Pancreas (tissue), 10 donors: Measurements from ENCODE around the gene METTL16. TPM values are rescaled to one million over a fixed set of nuclear protein-coding genes. Genes with fewer than 3 reads are reported as not detected.

Source experiments
- ATAC-seq, 4 donors: fragments of 200-7000 bp; cut with Tn5 transposase; one replicate each; pipeline versions ENCODE4 v1.8.0 to v1.9.1; 2020; ENCODE audit warnings: mild to moderate bottlenecking in 4 of 4, moderate library complexity in 4 of 4
- DNase-seq, 6 donors: peaks; one replicate each; pipeline ENCODE4 v3.0.0-alpha.2; 2020
- FAIRE-seq: peaks from 2 replicates; lab custom pipeline; 2012; peaks lifted over from hg19 to GRCh38; lab: Jason Lieb, UNC
- H3K27ac ChIP-seq, 4 donors: fragments of 200-600 bp; sonication (generic); 1 replicate in 3 of 4; 2 replicates in 1 of 4; pipeline versions ENCODE4 v1.5.0 to v1.8.0; 2020
- H3K27me3 ChIP-seq, 4 donors: fragments of 200-600 bp; one replicate each; pipeline ENCODE4 v1.8.0; 2021
- H3K36me3 ChIP-seq, 3 donors: fragments of 200-600 bp; sonication (generic) in 1 of 3; one replicate each; pipeline versions ENCODE4 v1.5.0 to v1.8.0; 2020 to 2021
- H3K4me1 ChIP-seq, 3 donors: fragments of 200-600 bp; one replicate each; pipeline ENCODE4 v1.8.0; 2021
- H3K4me3 ChIP-seq, 4 donors: fragments of 200-600 bp; sonication (generic) in 2 of 4; one replicate each; pipeline versions ENCODE4 v1.5.0 to v1.8.0; 2020 to 2021
- H3K9me3 ChIP-seq, 4 donors: fragments of 200-600 bp; one replicate each; pipeline ENCODE4 v1.8.0; 2021
- whole genome bisulfite sequencing, 2 donors: extraction: QIAGEN DNeasy Blood & Tissue Kit; methylation state at CpG; one replicate each; pipeline ENCODE4 v1.1.7; 2013; 5-methylcytosine and 5-hydroxymethylcytosine counted together
- intact Hi-C, 3 donors: fragments of 100-400 bp; cut with DNase I; formaldehyde crosslinking; loops; one replicate each; pipeline versions ENCODE4 v1.11.1 to v1.14.2; 2022
- polyA plus RNA-seq, 2 donors: library from polyadenylated mRNA; stranded (reverse); fragments of 200-250 nt; gene quantifications; one replicate each; pipeline ENCODE4 v1.2.3, GENCODE V29; 2013
- total RNA-seq, 6 donors: library from RNA; stranded (reverse); fragmentation: NEBNext Ultra II Directional in 4 of 6; extraction: Animal tissue kit (Norgen Biotek cat#: 25700) in 4 of 6; gene quantifications; one replicate each; pipeline versions ENCODE4 v1.2.1 to v1.2.4, GENCODE V29; 2021 to 2023
- TF ChIP-seq, protein P1 (sequence below), 4 donors: fragments of 200-600 bp; sonication (generic) in 3 of 4; IDR thresholded peaks; one replicate each; pipeline versions ENCODE4 v1.5.0 to v1.8.0; 2021; ENCODE audit warnings: antibody characterized with exemption in 4 of 4
- donor health status: healthy with polysubstance abuse.
- donor health status: DM: no; HTN: no; CAD: no; lungs with moderate emphysema.
- donor health status: DM: no; HTN: no; CAD: no.
- donor health status: control.
- donor health status: control.
- donor health status: Bipolar disorder and iron deficiency.
- donor health status: DM: yes; HTN: yes; CAD: no.
- donor health status: DM: no; HTN: no; CAD: no.
- donor health status: DM: no; HTN: no; CAD: no.
- donor health status: DM: yes; HTN: yes; CAD: no.

METTL16 gene
- total and polyA plus RNA-seq, 8 donors: 9.2 to 19.6 (median 14.4) TPM

GRCh38 chr17:2485970-2486369, 25.7 kb downstream of the METTL16 start:
- Histone ChIP-seq H3K4me3 (peak overlapping the region in 2 of 4 donors; percentile 8 to 15), H3K9me3 (no peaks in the 10 kb centered on the region), H3K27ac (peak overlapping the region in 2 of 4 donors; percentile 48 to 62), H3K4me1 (peaks cover 1 to 24% (median 17%) of the 10 kb centered on the region in 3 donors), H3K27me3 (no peaks in the 10 kb centered on the region), H3K36me3 (no peaks in the 10 kb centered on the region)
- peak; percentile 59 to 78 (median 68) for ATAC-seq
- FAIRE-seq: no peak
- TF ChIP-seq, protein P1, sequence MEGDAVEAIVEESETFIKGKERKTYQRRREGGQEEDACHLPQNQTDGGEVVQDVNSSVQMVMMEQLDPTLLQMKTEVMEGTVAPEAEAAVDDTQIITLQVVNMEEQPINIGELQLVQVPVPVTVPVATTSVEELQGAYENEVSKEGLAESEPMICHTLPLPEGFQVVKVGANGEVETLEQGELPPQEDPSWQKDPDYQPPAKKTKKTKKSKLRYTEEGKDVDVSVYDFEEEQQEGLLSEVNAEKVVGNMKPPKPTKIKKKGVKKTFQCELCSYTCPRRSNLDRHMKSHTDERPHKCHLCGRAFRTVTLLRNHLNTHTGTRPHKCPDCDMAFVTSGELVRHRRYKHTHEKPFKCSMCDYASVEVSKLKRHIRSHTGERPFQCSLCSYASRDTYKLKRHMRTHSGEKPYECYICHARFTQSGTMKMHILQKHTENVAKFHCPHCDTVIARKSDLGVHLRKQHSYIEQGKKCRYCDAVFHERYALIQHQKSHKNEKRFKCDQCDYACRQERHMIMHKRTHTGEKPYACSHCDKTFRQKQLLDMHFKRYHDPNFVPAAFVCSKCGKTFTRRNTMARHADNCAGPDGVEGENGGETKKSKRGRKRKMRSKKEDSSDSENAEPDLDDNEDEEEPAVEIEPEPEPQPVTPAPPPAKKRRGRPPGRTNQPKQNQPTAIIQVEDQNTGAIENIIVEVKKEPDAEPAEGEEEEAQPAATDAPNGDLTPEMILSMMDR (IDR thresholded peaks at IDR 0.05): no peak
- intact Hi-C loops: no loop called here
- DNase-seq: no peak
- 45 to 48% methylated on average over 10 of the region's 10 CpGs for WGBS, 2 donors

DNA sequence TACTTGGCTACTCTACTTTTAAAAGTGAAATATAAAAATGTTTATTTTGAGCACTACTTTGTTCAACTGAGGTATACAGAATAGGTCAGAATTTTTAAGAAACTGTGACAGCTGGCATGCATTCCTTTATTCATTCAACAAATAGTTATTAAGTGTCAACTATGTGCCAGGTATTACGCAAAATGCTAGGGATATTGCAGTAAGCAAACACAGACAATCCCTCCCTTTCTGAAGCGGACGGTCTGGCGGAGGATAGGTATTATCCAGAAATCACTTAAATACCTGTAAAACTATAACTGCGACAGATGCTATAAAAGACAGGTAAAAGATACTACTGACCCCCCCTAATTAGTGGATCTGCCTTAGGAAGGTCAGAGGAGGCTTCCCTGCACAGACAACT, 26.1 kb downstream of the METTL16 start:
- intact Hi-C loops: no loop called here
- 15 to 17% methylated on average over 5 of the region's 5 CpGs for WGBS, 2 donors
- Histone ChIP-seq H3K4me1 (peaks cover 0 to 20% (median 14%) of the 10 kb centered on the region in 3 donors), H3K36me3 (no peaks in the 10 kb centered on the region), H3K27ac (peak overlapping the region in 2 of 4 donors; percentile 48 to 62), H3K4me3 (peak overlapping the region in 2 of 4 donors; percentile 8 to 15), H3K27me3 (no peaks in the 10 kb centered on the region), H3K9me3 (no peaks in the 10 kb centered on the region)
- FAIRE-seq (no peak), DNase-seq (no peak), ATAC-seq (peak; percentile 75 to 85 (median 80))
- TF ChIP-seq, protein P1 (IDR thresholded peaks at IDR 0.05): no peak

GRCh38 chr17:2484876-2485275, 26.8 kb downstream of the METTL16 start:
- 78 to 84% methylated on average over 8 of the region's 8 CpGs for WGBS, 2 donors
- ATAC-seq (peak; percentile 42 to 66 (median 60)), DNase-seq (no peak), FAIRE-seq (no peak)
- Histone ChIP-seq H3K9me3 (no peaks in the 10 kb centered on the region), H3K36me3 (no peaks in the 10 kb centered on the region), H3K27ac (no peak overlapping the region), H3K27me3 (no peaks in the 10 kb centered on the region), H3K4me1 (peaks cover 0 to 20% (median 14%) of the 10 kb centered on the region in 3 donors), H3K4me3 (no peak overlapping the region)
- TF ChIP-seq, protein P1 (IDR thresholded peaks at IDR 0.05): no peak
- intact Hi-C loops: no loop called here

- DNase-seq (no peak), FAIRE-seq (no peak), ATAC-seq (no peak)
- intact Hi-C loops: no loop called here
- Histone ChIP-seq H3K27me3 (no peaks in the 10 kb centered on the region), H3K9me3 (no peaks in the 10 kb centered on the region), H3K4me3 (no peak overlapping the region), H3K4me1 (peaks cover 0 to 20% (median 14%) of the 10 kb centered on the region in 3 donors), H3K27ac (no peak overlapping the region), H3K36me3 (no peaks in the 10 kb centered on the region)
- TF ChIP-seq, protein P1 (IDR thresholded peaks at IDR 0.05): no peak
- 87 to 90% methylated on average over 1 of the region's 1 CpG for WGBS, 2 donors
Measured at GRCh38 chr17:2483084-2483483, 28.6 kb downstream of the METTL16 start.

DNA sequence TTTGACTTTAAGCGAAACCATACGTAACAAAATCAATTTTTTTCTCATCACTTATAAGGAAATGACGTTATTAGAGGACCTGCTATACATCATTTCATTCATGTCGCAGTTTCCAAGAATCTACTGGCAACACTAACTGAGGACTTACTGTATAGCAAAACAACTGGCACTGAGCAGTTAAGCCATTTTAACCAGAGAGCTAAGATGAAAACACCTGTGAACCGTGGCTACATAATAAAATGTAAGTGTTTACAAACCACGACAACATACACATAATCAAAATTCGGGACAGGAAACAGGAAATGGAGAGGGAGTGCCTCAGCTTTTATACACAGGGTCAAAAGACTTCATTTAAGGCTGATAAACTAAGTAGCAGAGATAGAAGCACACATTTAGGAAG, 29.5 kb downstream of the METTL16 start:
- FAIRE-seq (no peak), ATAC-seq (no peak), DNase-seq (no peak)
- Histone ChIP-seq H3K4me1 (peaks cover 0 to 20% (median 14%) of the 10 kb centered on the region in 3 donors), H3K4me3 (no peak overlapping the region), H3K27ac (no peak overlapping the region), H3K9me3 (no peaks in the 10 kb centered on the region), H3K27me3 (no peaks in the 10 kb centered on the region), H3K36me3 (no peaks in the 10 kb centered on the region)
- intact Hi-C loops: no loop called here
- TF ChIP-seq, protein P1 (IDR thresholded peaks at IDR 0.05): no peak
- WGBS, 2 donors: 64 to 76% methylated on average over 7 of the region's 7 CpGs
